SU-DHL-6 (cell line): ENCODE results near the gene CYP1B1.

Experiments
- H2AFZ ChIP-seq: fragments of 200-600 bp; sonication (generic); 2 replicates; pipeline ENCODE4 v1.6.1; 2014; ENCODE audit warnings: low read depth, mild to moderate bottlenecking, moderate library complexity, mixed read lengths, antibody characterized with exemption, low read length; ENCODE audit not compliant: severe bottlenecking
- H3F3A ChIP-seq: fragments of 200-600 bp; shearing (Covaris generic); 2 replicates; pipeline ENCODE4 v1.6.0; 2016; ENCODE audit warnings: antibody characterized with exemption, mild to moderate bottlenecking; ENCODE audit not compliant: insufficient read depth
- H3K27ac ChIP-seq: fragments of 200-600 bp; sonication (generic); 2 replicates; pipeline ENCODE4 v1.5.1; 2016; ENCODE audit warnings: low read depth, mild to moderate bottlenecking, low read length, moderate library complexity, mixed read lengths
- H3K27me3 ChIP-seq: fragments of 200-600 bp; sonication (generic), shearing (Covaris generic); 2 replicates; pipeline ENCODE4 v1.6.0; 2014; ENCODE audit warnings: mild to moderate bottlenecking, low read length
- H3K36me3 ChIP-seq: fragments of 200-600 bp; sonication (generic); 2 replicates; pipeline ENCODE4 v1.6.1; 2014; ENCODE audit warnings: mild to moderate bottlenecking, low read length, mixed read lengths
- H3K4me2 ChIP-seq: fragments of 300-600, 200-600 bp; shearing (Covaris generic), sonication (generic); 2 replicates; pipeline ENCODE4 v1.6.0; 2014; ENCODE audit warnings: low read length, low read depth, mild to moderate bottlenecking; ENCODE audit not compliant: poor library complexity, severe bottlenecking
- H3K4me3 ChIP-seq: fragments of 200-600 bp; sonication (generic); 2 replicates; pipeline ENCODE4 v1.5.1; 2014; ENCODE audit warnings: antibody characterized with exemption, low read length, mild to moderate bottlenecking, mixed read lengths; ENCODE audit not compliant: insufficient read depth, poor library complexity, severe bottlenecking
- H3K79me2 ChIP-seq: fragments of 200-600 bp; sonication (generic); 2 replicates; pipeline ENCODE4 v1.6.1; 2014; ENCODE audit warnings: mild to moderate bottlenecking, low read length, moderate library complexity; ENCODE audit not compliant: insufficient read depth
- H3K9ac ChIP-seq: fragments of 200-600 bp; sonication (generic); 2 replicates; pipeline ENCODE4 v1.7.0; 2014; ENCODE audit warnings: mild to moderate bottlenecking, low read length
- H3K9me2 ChIP-seq: fragments of 200-600 bp; sonication (generic); replicated peaks from 2 replicates; pipeline ENCODE4 v1.6.1; 2014; ENCODE audit warnings: low read length; ENCODE audit not compliant: insufficient read depth
- H3K9me3 ChIP-seq: fragments of 200-600 bp; sonication (generic); 2 replicates; pipeline ENCODE4 v1.6.1; 2014; ENCODE audit warnings: low read length, mixed read lengths; ENCODE audit not compliant: insufficient read depth
- H4K20me1 ChIP-seq: fragments of 200-600 bp; sonication (generic); 2 replicates; pipeline ENCODE4 v1.6.1; 2014; ENCODE audit warnings: low read depth, mild to moderate bottlenecking, antibody characterized with exemption, low read length, moderate library complexity, mixed read lengths
- CTCF ChIP-seq: fragments of 200-600 bp; sonication (generic); IDR thresholded peaks from one replicate; pipeline ENCODE4 v1.5.1; 2017; ENCODE audit warnings: antibody characterized with exemption, mild to moderate bottlenecking, low read length, moderate library complexity; ENCODE audit not compliant: insufficient read depth, poor library complexity, severe bottlenecking
- EZH2phosphoT487 ChIP-seq: fragments of 200-600 bp; sonication (generic), shearing (Covaris generic); conservative IDR thresholded peaks from 2 replicates; pipeline ENCODE4 v1.6.1; 2018; ENCODE audit warnings: mild to moderate bottlenecking, antibody characterized with exemption, low read length, moderate library complexity, mixed read lengths

CYP1B1 gene

DNA sequence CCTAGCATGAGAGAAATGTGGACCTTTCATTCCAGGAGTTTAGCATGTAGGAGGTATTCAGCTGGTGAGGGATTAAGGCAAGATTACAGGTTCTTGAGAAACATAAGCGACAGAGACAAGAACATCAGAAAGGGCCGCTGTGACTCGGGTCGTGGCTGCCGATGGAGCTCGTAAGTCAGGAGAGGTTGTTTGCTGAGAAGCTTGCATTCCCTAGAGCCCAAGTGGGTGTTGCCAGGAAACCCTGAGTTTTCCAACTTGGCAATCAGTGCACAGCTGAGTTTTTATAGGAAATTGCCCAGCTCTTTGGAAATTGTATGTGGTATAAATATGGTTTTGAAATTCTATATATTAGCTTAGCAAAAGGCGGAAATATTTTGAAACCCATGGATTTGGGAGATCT lies 46.4 kb upstream of the CYP1B1 start:
- no peak overlapping the region for H3K4me3 ChIP-seq
- no peaks in the 10 kb centered on the region for H3K27me3 ChIP-seq

DNA sequence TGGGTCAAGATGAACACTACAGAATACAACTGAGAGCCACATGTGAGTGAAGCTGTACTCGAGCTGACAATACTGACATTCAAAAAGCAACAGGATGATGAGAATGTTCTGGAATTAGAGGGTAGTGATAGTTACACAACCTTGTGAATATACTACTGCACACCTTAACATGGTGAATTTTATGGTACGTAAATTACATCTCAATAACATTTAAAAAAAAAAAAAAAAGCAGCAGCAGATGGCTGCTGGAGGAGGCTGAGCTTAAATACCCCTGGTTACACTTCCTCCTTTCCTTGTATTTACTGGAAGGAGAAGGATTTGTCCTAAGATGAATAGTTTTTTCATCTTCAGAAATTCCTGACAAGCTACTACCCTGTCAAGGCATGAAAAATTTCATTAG lies 45.5 kb upstream of the CYP1B1 start:
- no peak overlapping the region for H3K9ac ChIP-seq
- no peaks in the 10 kb centered on the region for H4K20me1 ChIP-seq
- no peak overlapping the region for H3K27ac ChIP-seq
- no peak overlapping the region for H2AFZ ChIP-seq
- no peaks in the 10 kb centered on the region for H3K36me3 ChIP-seq
- no peak for TF ChIP-seq EZH2phosphoT487
- no peaks in the 10 kb centered on the region for H3K9me2 ChIP-seq
- H3K9me3 ChIP-seq, result no peaks in the 10 kb centered on the region
- H3K4me2 ChIP-seq, result no peak overlapping the region
- no peak overlapping the region for H3K4me3 ChIP-seq
- no peaks in the 10 kb centered on the region for H3K79me2 ChIP-seq
- H3K27me3 ChIP-seq, result no peaks in the 10 kb centered on the region
- no peaks in the 10 kb centered on the region for H3F3A ChIP-seq

More for the DNA sequence above, 46.4 kb upstream of the CYP1B1 start:
- TF ChIP-seq EZH2phosphoT487, result no peak
- TF ChIP-seq CTCF, result no peak
- no peak overlapping the region for H2AFZ ChIP-seq
- no peaks in the 10 kb centered on the region for H3F3A ChIP-seq
- H4K20me1 ChIP-seq, result no peaks in the 10 kb centered on the region
- H3K9me2 ChIP-seq, result no peaks in the 10 kb centered on the region
- no peaks in the 10 kb centered on the region for H3K79me2 ChIP-seq
- H3K9ac ChIP-seq, result no peak overlapping the region
- peaks cover 5% of the 10 kb centered on the region; the same call in 1 of the 2 replicates for H3K9me3 ChIP-seq
- no peak overlapping the region for H3K4me2 ChIP-seq
- no peak overlapping the region for H3K27ac ChIP-seq
- no peaks in the 10 kb centered on the region for H3K36me3 ChIP-seq

GRCh38 chr2:38120829-38121228 lies 44.9 kb upstream of the CYP1B1 start:
- no peak overlapping the region for H3K9ac ChIP-seq

DNA sequence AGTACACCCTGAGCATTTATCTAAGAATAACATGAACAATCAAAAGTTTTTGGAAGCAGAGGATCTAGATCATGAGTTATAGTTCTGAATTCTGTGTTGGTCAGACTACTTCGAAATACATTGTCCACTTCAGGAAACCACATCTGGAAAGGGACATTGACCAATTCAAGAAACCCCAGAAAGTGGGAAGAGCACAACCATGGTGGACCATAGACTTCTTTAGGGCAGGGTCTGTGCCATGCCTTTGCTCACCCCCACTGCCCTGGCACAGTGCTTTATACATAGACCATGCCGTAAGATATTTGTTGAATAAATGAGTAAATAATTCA lies 44.3 kb upstream of the CYP1B1 start:
- H3K9me2 ChIP-seq, result no peaks in the 10 kb centered on the region
- TF ChIP-seq CTCF (no peak), EZH2phosphoT487 (no peak)

More at GRCh38 chr2:38120829-38121228, 44.9 kb upstream of the CYP1B1 start:
- Histone ChIP-seq H3K4me3 (no peak overlapping the region), H3K9me3 (no peaks in the 10 kb centered on the region), H3K79me2 (no peaks in the 10 kb centered on the region), H2AFZ (no peak overlapping the region), H3K4me2 (no peak overlapping the region), H3K36me3 (no peaks in the 10 kb centered on the region), H4K20me1 (no peaks in the 10 kb centered on the region), H3K9me2 (no peaks in the 10 kb centered on the region), H3F3A (no peaks in the 10 kb centered on the region), H3K27ac (no peak overlapping the region), H3K27me3 (no peaks in the 10 kb centered on the region)
- no peak for TF ChIP-seq EZH2phosphoT487
- TF ChIP-seq CTCF, result no peak

More for the DNA sequence above, 44.3 kb upstream of the CYP1B1 start:
- no peak overlapping the region for H2AFZ ChIP-seq
- H3K27ac ChIP-seq, result no peak overlapping the region
- H3K36me3 ChIP-seq, result no peaks in the 10 kb centered on the region
- no peak overlapping the region for H3K4me3 ChIP-seq
- H3K79me2 ChIP-seq, result no peaks in the 10 kb centered on the region
- no peak overlapping the region for H3K9ac ChIP-seq
- H3F3A ChIP-seq, result no peaks in the 10 kb centered on the region
- H3K4me2 ChIP-seq, result no peak overlapping the region
- H3K9me3 ChIP-seq, result no peaks in the 10 kb centered on the region
- H4K20me1 ChIP-seq, result no peaks in the 10 kb centered on the region
- H3K27me3 ChIP-seq, result no peaks in the 10 kb centered on the region
